GM21723 (cell line): ENCODE measurements around the gene CFL1.
"Not testable (repeated sequence)": the region's sequence is repeated elsewhere in the genome, so short reads cannot be mapped to it uniquely, and the experiment has no call there.

Experiments used
- ATAC-seq: cut with Tn5 transposase; IDR thresholded peaks from one replicate; pipeline ENCODE4 v1.9.1; 2021; ENCODE audit warnings: mild to moderate bottlenecking, moderate library complexity; ENCODE audit not compliant: unreplicated experiment

The CFL1 gene

GRCh38 chr11:65857853-65858680 lies at the start of gene CFL1:
TSS of gene CFL1 (minus strand) at chr11:65858180. CDS start at chr11:65858099, 81 bp downstream.
- ATAC-seq: peak; percentile 47

DNA sequence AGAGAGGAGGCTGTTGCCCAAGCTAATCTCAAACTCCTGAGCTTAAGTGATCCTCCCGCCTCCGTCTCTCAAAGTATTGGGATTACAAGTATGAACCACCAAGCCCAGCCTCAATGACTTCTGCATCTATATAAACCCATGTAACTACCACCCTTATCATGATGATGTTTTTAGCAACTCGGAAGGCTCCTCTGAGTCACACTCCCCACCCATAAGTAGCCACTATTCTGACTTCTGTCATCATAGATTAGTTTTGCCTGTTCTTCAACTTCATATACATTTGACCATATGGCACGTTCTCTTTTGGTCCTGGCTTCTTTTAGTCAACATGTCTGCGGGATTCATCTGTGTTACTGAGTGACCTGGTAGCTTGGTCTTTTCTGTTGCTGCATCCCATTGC lies 48.6 kb upstream of the CFL1 start:
- no peak for ATAC-seq

- no peak for ATAC-seq
Observed at GRCh38 chr11:65903715-65904114, 45.7 kb upstream of the CFL1 start.

DNA sequence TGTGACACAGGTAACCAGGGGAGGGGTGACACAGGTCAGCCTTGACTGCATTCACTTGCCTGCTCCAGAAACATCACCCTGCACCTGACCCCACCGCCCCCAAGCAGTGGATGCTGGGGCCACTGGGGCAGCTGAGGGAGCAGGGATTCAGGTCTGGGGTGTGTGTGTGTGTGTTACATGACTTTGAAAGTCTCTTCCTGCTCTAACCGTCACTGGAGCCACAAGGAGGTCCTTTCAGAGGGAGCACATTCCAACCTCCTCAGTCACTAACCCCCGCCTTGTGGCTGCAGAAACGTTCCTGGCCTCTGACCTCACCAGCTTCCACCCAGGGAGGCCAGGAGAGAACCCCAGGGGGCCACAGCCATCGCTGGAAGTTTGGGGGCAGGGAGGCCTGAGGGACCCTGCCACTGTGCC lies 45.1 kb upstream of the CFL1 start:
- no peak for ATAC-seq

- no peak for ATAC-seq
Observed at GRCh38 chr11:65900899-65901180, 42.9 kb upstream of the CFL1 start.

DNA sequence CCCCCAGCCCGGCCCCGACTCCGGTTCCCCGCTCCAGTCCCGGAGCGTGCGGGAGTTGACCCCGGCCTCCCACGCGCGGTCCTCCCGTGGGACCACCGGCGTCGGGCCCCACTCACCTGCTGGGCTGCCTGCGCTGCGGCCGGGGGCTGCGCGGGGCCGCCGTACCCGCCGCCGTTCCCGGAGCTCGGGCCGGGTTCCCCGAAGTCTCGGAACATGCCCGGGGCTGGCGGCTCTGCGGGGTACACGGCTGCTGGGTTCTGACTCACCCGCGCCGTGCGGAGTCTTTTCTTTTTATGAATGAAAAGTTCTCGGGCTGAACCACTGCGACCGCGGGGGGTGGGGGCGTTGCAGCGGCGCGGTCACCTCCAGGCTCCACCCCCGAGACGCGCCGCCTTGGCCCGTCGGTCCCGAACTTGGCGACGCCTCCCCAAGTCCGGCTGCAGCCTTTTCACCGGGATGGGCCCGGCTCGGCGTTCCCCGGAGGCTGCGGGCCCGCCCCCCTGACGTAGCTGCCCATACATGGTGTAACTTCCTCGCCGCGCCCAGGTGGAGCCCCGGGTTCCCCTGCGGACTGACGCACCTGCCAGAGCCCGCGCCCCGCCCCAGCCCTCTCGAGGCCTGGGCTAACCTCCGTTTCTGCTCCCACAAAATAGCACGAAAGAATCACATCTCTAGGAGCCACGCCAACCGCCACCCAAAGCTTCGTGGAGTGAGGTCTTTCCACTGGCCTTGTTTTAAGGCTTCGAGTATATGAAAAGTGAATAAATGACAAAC lies 42.3 kb upstream of the CFL1 start, which contains the start of gene FOSL1:
FOSL1 (minus strand) TSS at position 264 of the 774 bp plus-strand sequence; CDS start at position 215, 49 bp downstream.
- ATAC-seq: peak; percentile 70

GRCh38 chr11:65899356-65900124 lies 41.6 kb upstream of the CFL1 start:
- ATAC-seq: no peak

DNA sequence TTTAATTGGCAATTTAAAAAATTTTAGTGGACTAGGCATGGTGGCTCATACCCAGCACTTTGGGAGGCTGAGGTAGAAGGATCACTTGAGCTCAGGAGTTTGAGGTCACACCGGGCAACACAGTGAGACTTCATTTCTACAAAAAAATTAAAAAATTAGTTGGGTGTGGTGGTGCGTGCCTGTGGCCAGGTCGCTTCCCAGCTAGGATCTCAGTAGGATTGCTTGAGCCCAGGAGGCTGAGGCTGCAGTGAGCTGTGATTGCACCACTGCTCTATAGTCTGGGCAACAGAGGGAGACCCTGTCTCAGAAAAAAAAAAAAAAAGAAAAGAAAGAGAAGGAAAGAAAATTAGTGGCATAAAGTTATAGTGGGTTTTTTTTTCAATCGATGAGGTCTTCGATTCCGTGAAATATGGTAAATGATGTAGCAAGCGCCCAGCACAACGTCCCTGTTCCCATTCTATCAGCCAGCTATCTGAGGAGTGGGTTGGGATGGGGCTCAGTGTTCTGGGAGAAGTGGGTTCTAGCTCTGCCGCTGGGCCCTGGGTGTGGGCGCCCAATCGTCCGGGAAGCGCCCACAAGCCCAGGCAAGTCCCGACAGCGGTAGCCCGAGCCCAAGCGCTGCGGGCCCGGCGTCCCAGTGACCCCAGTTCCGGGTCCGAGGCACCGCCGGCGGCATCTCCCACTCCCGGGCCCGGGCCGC lies 40.8 kb upstream of the CFL1 start:
- no peak for ATAC-seq

GRCh38 chr11:65897020-65897471 lies 39.1 kb upstream of the CFL1 start:
- ATAC-seq: no peak

- no peak for ATAC-seq
Observed at GRCh38 chr11:65896034-65896999, 38.3 kb upstream of the CFL1 start.

GRCh38 chr11:65895482-65895981 lies 37.6 kb upstream of the CFL1 start:
- no peak for ATAC-seq

DNA sequence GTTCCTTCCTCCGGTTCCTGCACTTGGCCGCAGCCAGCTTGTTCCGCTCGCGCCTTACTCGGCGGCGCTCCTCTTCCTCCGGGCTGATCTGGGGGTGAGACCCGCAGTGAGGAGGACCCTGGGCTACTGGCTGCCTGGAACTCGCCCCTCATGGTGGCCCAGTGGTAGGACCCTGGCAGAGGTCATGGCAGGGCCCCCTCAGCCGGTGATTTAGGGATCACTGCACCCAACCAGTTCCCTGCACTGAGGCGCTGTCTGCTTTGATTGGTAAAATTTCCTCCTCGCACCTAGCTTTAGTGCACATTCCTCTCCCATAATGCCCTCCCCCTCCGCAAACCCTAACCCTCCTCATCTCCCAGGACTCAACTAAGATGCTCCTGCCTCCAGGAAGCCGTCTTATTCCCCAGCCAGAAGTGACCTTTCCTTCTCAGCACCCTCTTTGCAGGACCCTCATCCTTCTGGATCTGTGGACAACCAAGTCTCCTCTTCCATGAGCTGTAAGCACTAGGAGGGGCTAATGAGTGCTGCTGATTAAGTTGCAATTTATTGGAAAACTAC lies 36.1 kb upstream of the CFL1 start:
- no peak for ATAC-seq

DNA sequence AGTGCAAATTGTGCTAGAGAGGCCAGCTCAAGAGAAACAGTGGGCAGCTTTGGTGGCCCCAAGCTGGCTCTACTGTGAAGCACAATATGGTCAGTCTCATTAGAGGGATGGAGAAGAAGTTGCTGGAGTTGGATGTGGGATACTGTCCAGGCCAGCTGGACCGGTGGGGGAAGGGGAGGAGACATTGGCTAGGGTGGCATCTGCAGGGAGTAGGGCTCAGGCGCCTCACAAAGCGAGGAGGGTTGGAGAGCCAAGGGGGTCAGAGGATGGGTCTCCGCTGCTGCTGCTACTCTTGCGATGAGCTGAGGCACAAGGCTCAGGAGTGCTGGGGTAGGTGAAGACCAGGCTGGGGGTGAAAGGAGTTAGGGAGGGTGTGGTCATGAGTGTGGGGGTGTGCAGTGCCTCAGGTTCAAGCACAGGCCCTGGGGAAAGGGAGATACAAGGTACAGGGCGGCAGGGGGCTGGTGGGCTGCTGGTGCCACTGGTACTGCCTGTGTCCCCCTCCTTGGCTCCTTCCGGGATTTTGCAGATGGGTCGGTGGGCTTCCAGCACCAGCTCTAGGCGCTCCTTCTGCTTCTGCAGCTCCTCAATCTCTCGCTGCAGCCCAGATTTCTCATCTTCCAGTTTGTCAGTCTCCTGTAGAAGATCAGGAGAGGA lies 34.8 kb upstream of the CFL1 start:
- no peak for ATAC-seq

- not testable (repeated sequence) for ATAC-seq
Observed at GRCh38 chr11:65892137-65892540, 34.2 kb upstream of the CFL1 start.

- ATAC-seq: no peak
Observed at GRCh38 chr11:65891219-65892136, 33.5 kb upstream of the CFL1 start.

GRCh38 chr11:65890324-65891218 lies 32.6 kb upstream of the CFL1 start, which contains the start of gene CCDC85B:
TSS of gene CCDC85B (plus strand) at chr11:65890673. CDS start at chr11:65890784, 111 bp downstream.
- ATAC-seq: peak; percentile 46
